ENCODE data around the gene PSMD11.

Gene PSMD11

DNA sequence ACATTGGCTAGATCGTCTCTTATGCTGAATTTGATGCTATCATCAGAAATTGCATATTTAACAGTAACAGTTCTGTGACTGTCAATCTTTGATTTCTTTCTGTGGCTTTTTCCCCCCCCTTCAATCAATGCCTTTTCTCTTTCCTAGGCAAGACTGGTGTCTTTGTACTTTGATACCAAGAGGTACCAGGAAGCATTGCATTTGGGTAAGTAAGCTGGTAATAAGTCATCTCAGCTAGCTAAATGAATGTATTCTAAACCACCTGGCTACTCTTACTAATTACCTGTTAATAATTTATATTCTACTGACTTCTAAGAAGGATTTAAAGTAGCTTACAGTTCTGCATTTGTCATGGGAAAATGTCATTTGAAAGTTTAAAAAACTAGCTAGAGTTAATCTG, 20.1 kb downstream of the PSMD11 start:
- Histone ChIP-seq H2AFZ (ENCODE audit: low read length) (no peak overlapping the region), H3K9me3 (ENCODE audit: low read length) (no peaks in the 10 kb centered on the region), H3K9ac (ENCODE audit: low read length) (no peak overlapping the region), H3K27ac (ENCODE audit: low read depth, low read length, poor library complexity, severe bottlenecking) (no peak overlapping the region), H3K36me3 (ENCODE audit: insufficient read depth, low read length) (peaks cover 89% of the 10 kb centered on the region), H3K79me2 (ENCODE audit: insufficient read depth, low read length) (peaks cover 7% of the 10 kb centered on the region; the same call in 1 of the 2 replicates), H3K9me2 (ENCODE audit: low read depth, low read length) (no peaks in the 10 kb centered on the region), H3K4me1 (ENCODE audit: insufficient read depth, low read length, severe bottlenecking) (no peaks in the 10 kb centered on the region), H3F3A (ENCODE audit: insufficient read depth, low read length) (no peaks in the 10 kb centered on the region), H3K4me2 (ENCODE audit: low read length) (no peak overlapping the region), H3K27me3 (ENCODE audit: insufficient read depth, low read length) (no peaks in the 10 kb centered on the region), H4K20me1 (ENCODE audit: insufficient read depth, low read length) (no peaks in the 10 kb centered on the region), H3K4me3 (ENCODE audit: low read depth, low read length, poor library complexity, severe bottlenecking) (no peak overlapping the region)
- TF ChIP-seq EZH2 (IDR thresholded peaks at IDR 0.05; ENCODE audit: borderline replicate concordance, low read length), result no peak
- TF ChIP-seq, protein P1, sequence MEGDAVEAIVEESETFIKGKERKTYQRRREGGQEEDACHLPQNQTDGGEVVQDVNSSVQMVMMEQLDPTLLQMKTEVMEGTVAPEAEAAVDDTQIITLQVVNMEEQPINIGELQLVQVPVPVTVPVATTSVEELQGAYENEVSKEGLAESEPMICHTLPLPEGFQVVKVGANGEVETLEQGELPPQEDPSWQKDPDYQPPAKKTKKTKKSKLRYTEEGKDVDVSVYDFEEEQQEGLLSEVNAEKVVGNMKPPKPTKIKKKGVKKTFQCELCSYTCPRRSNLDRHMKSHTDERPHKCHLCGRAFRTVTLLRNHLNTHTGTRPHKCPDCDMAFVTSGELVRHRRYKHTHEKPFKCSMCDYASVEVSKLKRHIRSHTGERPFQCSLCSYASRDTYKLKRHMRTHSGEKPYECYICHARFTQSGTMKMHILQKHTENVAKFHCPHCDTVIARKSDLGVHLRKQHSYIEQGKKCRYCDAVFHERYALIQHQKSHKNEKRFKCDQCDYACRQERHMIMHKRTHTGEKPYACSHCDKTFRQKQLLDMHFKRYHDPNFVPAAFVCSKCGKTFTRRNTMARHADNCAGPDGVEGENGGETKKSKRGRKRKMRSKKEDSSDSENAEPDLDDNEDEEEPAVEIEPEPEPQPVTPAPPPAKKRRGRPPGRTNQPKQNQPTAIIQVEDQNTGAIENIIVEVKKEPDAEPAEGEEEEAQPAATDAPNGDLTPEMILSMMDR (IDR thresholded peaks at IDR 0.05; ENCODE audit: low read length), result no peak

DNA sequence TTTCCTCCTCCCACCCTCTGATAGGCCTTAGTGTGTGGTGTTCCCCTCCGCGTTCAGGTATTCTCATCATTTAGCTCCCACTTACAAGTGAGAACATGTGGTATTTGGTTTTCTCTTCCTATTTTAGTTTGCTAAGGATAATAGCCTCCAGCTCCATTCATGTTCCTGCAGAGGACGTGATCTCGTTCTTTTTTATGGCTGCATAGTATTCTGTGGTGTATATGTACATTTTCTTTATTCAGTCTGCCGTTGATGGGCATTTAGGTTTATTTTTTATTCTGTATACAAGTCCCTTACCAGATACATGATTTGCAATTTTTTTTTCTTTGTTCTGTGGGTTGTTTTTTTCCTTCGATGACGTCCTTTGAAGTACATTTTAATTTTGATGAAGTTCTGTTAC, 23.6 kb downstream of the PSMD11 start:
- Histone ChIP-seq H3K4me1 (ENCODE audit: insufficient read depth, low read length, severe bottlenecking) (no peaks in the 10 kb centered on the region), H3K9me3 (ENCODE audit: low read length) (no peaks in the 10 kb centered on the region), H4K20me1 (ENCODE audit: insufficient read depth, low read length) (no peaks in the 10 kb centered on the region), H3F3A (ENCODE audit: insufficient read depth, low read length) (no peaks in the 10 kb centered on the region), H2AFZ (ENCODE audit: low read length) (no peak overlapping the region), H3K9ac (ENCODE audit: low read length) (no peak overlapping the region), H3K27ac (ENCODE audit: low read depth, low read length, poor library complexity, severe bottlenecking) (no peak overlapping the region), H3K36me3 (ENCODE audit: insufficient read depth, low read length) (peaks cover 95% of the 10 kb centered on the region), H3K4me3 (ENCODE audit: low read depth, low read length, poor library complexity, severe bottlenecking) (no peak overlapping the region), H3K4me2 (ENCODE audit: low read length) (no peak overlapping the region), H3K79me2 (ENCODE audit: insufficient read depth, low read length) (0 out of 2 replicates have a peak, but pooled peaks cover 7% of the 10 kb centered on the region), H3K9me2 (ENCODE audit: low read depth, low read length) (no peaks in the 10 kb centered on the region), H3K27me3 (ENCODE audit: insufficient read depth, low read length) (no peaks in the 10 kb centered on the region)
- TF ChIP-seq, protein P1 (IDR thresholded peaks at IDR 0.05; ENCODE audit: low read length), result no peak
- TF ChIP-seq EZH2 (IDR thresholded peaks at IDR 0.05; ENCODE audit: borderline replicate concordance, low read length), result no peak

DNA sequence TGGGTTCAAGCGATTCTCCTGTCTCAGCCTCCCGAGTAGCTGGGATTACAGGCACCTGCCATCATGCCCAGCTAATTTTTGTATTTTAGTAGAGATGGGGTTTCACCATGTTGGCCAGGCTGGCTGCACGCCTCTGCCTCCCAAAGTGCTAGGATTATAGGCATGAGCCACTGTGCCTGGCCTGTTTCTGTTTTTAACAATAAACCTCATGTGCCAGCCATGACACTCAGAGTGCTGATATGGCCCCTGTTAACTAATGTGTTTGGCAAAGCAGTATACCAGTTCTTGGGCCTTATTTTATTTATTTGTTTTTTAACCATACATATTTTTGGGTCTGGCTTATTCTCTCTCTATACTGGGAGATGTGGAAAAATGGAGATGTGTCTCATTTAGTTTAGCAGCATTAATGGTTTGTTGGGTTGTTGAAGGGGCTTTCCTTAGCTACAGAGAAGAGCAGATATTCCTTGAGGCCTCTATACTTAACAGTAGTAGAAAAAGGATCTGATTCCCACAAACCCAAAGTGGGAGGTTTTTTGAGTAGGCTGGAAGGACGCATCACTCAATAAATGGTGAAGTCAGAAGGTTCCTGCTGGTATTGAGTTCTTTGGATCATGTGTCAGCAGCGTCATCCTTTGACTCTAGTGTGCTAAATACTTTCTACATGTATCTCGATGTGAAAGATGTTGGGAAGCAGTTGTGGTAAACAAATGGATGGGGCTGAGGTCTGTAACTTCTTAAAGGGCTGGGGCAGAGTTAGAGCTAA, 26.3 kb downstream of the PSMD11 start:
- H4K20me1 ChIP-seq (ENCODE audit: insufficient read depth, low read length), result no peaks in the 10 kb centered on the region

More for the DNA sequence above, 26.3 kb downstream of the PSMD11 start:
- Histone ChIP-seq H3K27me3 (ENCODE audit: insufficient read depth, low read length) (no peaks in the 10 kb centered on the region), H3K9me3 (ENCODE audit: low read length) (no peaks in the 10 kb centered on the region), H2AFZ (ENCODE audit: low read length) (no peak overlapping the region), H3K79me2 (ENCODE audit: insufficient read depth, low read length) (no peaks in the 10 kb centered on the region), H3K27ac (ENCODE audit: low read depth, low read length, poor library complexity, severe bottlenecking) (no peak overlapping the region), H3K9ac (ENCODE audit: low read length) (no peak overlapping the region), H3K4me1 (ENCODE audit: insufficient read depth, low read length, severe bottlenecking) (no peaks in the 10 kb centered on the region), H3K9me2 (ENCODE audit: low read depth, low read length) (no peaks in the 10 kb centered on the region), H3F3A (ENCODE audit: insufficient read depth, low read length) (no peaks in the 10 kb centered on the region), H3K4me3 (ENCODE audit: low read depth, low read length, poor library complexity, severe bottlenecking) (no peak overlapping the region), H3K4me2 (ENCODE audit: low read length) (no peak overlapping the region), H3K36me3 (ENCODE audit: insufficient read depth, low read length) (peaks cover 98% of the 10 kb centered on the region)
- TF ChIP-seq EZH2 (IDR thresholded peaks at IDR 0.05; ENCODE audit: borderline replicate concordance, low read length), result no peak
- TF ChIP-seq, protein P1 (IDR thresholded peaks at IDR 0.05; ENCODE audit: low read length), result no peak

Data from OCI-LY1 (cell line).